Activated CD8-positive, alpha-beta memory T cell treated with anti-CD3 and anti-CD28 coated beads for 48 hours (primary cell): ENCODE measurements around the gene PIP4K2B.

Experiments used
- DNase-seq, 3 experiments: peaks; one replicate each; pipeline ENCODE4 v3.0.0-alpha.2; 2020; ENCODE audit warnings: low read depth in 2 of 3, low spot score in 2 of 3

PIP4K2B gene

GRCh38 chr17:38779965-38780752 lies 19.2 kb downstream of the PIP4K2B start:
- no peak for DNase-seq

- no peak for DNase-seq
These were observed 21.6 kb downstream of the PIP4K2B start for GRCh38 chr17:38777641-38778250.

GRCh38 chr17:38773258-38773657 lies 26.1 kb downstream of the PIP4K2B start:
- DNase-seq = no peak

GRCh38 chr17:38768417-38768816 lies 30.9 kb downstream of the PIP4K2B start:
- no peak for DNase-seq

GRCh38 chr17:38766341-38766740 lies 33.0 kb downstream of the PIP4K2B start:
- no peak for DNase-seq

GRCh38 chr17:38762231-38762630 lies 37.1 kb downstream of the PIP4K2B start:
- DNase-seq = no peak

GRCh38 chr17:38761612-38762011 lies 37.7 kb downstream of the PIP4K2B start:
- no peak for DNase-seq

GRCh38 chr17:38753071-38753506 lies 46.3 kb downstream of the PIP4K2B start:
- DNase-seq = no peak

- DNase-seq = peak; percentile 74 to 91 (median 84)
These were observed 46.9 kb downstream of the PIP4K2B start, which contains the start of gene PSMB3 for GRCh38 chr17:38752308-38753070. TSS of gene PSMB3 (plus strand) at chr17:38752741. CDS start at chr17:38752827, 86 bp downstream.

- DNase-seq = peak; percentile 56 to 99 (median 92)
These were observed 47.5 kb downstream of the PIP4K2B start for GRCh38 chr17:38751808-38752307.

- no peak for DNase-seq
These were observed 48.1 kb downstream of the PIP4K2B start for GRCh38 chr17:38751144-38751807.

- DNase-seq = no peak
These were observed 48.8 kb downstream of the PIP4K2B start for GRCh38 chr17:38750312-38751121.

GRCh38 chr17:38750044-38750311 lies 49.4 kb downstream of the PIP4K2B start:
- no peak for DNase-seq

- DNase-seq = no peak
These were observed 49.9 kb downstream of the PIP4K2B start for GRCh38 chr17:38749223-38750043.

- no peak for DNase-seq
These were observed 50.5 kb downstream of the PIP4K2B start for GRCh38 chr17:38748892-38749222.

GRCh38 chr17:38748149-38748891 lies 51.0 kb downstream of the PIP4K2B start, which contains the start of gene PCGF2:
TSS of gene PCGF2 (minus strand) at chr17:38748336. CDS start at chr17:38740402, 7,934 bp downstream.
- no peak for DNase-seq

GRCh38 chr17:38747463-38748148 lies 51.8 kb downstream of the PIP4K2B start:
- DNase-seq = no peak

- DNase-seq = no peak
These were observed 52.4 kb downstream of the PIP4K2B start for GRCh38 chr17:38746849-38747462.
